ENCODE measurements around the gene TRMU. TPM values are rescaled to one million over a fixed set of nuclear protein-coding genes. Genes with fewer than 3 reads are reported as not detected.

Gene TRMU
- total RNA-seq, 1 experiment from 2014 or later: 48.8 TPM

DNA sequence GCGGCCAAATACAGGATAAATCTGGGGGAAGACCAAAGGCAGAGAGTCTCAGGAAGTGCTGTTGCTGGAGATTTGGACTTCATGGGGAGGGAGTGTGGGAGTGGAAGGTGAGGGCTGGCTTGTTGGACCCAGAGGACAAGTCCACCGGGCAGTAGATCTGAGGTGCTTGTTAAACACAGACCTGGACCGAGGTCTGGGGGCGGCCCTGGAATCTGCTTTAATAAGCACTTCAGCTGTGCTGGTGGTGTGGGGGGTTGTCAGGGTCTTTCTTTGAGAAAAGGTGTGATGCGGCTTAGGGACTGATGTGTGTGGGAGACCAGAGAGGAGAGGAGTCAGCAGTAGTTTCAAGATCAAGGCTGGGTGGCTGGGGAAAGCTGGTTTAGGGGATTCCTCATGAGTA, 4.4 kb downstream of the TRMU start:
- Histone ChIP-seq H3K9me3 (ENCODE audit: control insufficient read depth, insufficient read depth, low read depth, low read length) (no peaks in the 10 kb centered on the region), H3K27ac (ENCODE audit: low read length) (no peak overlapping the region), H3K4me3 (ENCODE audit: low read depth in 2 of 2, low read length in 2 of 2) (no peak overlapping the region), H3K4me1 (ENCODE audit: control insufficient read depth, insufficient read depth, low read length) (no peaks in the 10 kb centered on the region; the same call in 1 of the 2 replicates), H3K36me3 (ENCODE audit: control insufficient read depth, insufficient read depth, low read length) (peaks cover 7% of the 10 kb centered on the region), H3K27me3 (ENCODE audit: control insufficient read depth, insufficient read depth, low read length) (no peaks in the 10 kb centered on the region)
- POLR2A ChIA-PET: no interaction called here
- DNase-seq (ENCODE audit: low read depth, low spot score): no peak
- intact Hi-C loops (cut with micrococcal nuclease; ENCODE audit: unreplicated experiment): no loop called here
- CTCF ChIA-PET: no interaction called here
- no TSS peak for BruUV-seq (replicated peaks)
- TF ChIP-seq SIN3A (IDR thresholded peaks at IDR 0.05; ENCODE audit: borderline replicate concordance, insufficient read depth, low read depth, low read length) (no peak), POLR2AphosphoS5 (IDR thresholded peaks at IDR 0.05; ENCODE audit: low read depth, low read length) (no peak), TCF7L2 (IDR thresholded peaks at IDR 0.05; ENCODE audit: low read depth, low read length) (no peak)
- TF ChIP-seq, protein P1, sequence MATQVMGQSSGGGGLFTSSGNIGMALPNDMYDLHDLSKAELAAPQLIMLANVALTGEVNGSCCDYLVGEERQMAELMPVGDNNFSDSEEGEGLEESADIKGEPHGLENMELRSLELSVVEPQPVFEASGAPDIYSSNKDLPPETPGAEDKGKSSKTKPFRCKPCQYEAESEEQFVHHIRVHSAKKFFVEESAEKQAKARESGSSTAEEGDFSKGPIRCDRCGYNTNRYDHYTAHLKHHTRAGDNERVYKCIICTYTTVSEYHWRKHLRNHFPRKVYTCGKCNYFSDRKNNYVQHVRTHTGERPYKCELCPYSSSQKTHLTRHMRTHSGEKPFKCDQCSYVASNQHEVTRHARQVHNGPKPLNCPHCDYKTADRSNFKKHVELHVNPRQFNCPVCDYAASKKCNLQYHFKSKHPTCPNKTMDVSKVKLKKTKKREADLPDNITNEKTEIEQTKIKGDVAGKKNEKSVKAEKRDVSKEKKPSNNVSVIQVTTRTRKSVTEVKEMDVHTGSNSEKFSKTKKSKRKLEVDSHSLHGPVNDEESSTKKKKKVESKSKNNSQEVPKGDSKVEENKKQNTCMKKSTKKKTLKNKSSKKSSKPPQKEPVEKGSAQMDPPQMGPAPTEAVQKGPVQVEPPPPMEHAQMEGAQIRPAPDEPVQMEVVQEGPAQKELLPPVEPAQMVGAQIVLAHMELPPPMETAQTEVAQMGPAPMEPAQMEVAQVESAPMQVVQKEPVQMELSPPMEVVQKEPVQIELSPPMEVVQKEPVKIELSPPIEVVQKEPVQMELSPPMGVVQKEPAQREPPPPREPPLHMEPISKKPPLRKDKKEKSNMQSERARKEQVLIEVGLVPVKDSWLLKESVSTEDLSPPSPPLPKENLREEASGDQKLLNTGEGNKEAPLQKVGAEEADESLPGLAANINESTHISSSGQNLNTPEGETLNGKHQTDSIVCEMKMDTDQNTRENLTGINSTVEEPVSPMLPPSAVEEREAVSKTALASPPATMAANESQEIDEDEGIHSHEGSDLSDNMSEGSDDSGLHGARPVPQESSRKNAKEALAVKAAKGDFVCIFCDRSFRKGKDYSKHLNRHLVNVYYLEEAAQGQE (IDR thresholded peaks at IDR 0.05; ENCODE audit: insufficient read depth in 1 of 2, low read depth in 2 of 2, low read length in 1 of 2): no peak
- TF ChIP-seq, protein P2, sequence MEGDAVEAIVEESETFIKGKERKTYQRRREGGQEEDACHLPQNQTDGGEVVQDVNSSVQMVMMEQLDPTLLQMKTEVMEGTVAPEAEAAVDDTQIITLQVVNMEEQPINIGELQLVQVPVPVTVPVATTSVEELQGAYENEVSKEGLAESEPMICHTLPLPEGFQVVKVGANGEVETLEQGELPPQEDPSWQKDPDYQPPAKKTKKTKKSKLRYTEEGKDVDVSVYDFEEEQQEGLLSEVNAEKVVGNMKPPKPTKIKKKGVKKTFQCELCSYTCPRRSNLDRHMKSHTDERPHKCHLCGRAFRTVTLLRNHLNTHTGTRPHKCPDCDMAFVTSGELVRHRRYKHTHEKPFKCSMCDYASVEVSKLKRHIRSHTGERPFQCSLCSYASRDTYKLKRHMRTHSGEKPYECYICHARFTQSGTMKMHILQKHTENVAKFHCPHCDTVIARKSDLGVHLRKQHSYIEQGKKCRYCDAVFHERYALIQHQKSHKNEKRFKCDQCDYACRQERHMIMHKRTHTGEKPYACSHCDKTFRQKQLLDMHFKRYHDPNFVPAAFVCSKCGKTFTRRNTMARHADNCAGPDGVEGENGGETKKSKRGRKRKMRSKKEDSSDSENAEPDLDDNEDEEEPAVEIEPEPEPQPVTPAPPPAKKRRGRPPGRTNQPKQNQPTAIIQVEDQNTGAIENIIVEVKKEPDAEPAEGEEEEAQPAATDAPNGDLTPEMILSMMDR (IDR thresholded peaks at IDR 0.05): no peak
- in situ Hi-C loops (cut with HindIII; ENCODE audit: low pct_unique_long_range_greater_than_20kb, low sequenced_read_pairs): no loop called here
- ATAC-seq: no peak

DNA sequence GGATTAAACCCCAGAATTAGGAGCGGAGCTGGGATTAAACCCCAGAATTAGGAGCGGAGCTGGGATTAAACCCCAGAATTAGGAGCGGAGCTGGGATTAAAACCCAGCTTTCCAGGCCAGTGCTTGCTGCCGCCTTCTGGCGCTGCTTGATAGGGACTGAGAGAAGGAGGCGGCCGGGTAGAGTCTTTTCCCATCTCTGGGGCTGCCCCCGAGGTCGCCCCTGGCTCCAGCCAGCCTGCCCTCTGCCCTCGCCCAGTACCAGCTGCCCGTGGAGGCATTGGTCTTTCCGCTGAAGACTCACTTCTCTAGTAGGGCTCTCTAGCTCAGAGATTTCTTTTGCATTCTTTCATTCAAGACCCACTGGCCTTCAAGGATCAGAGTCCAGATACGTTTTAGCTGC, 5.2 kb downstream of the TRMU start:
- DNase-seq (ENCODE audit: low read depth, low spot score) (no peak), ATAC-seq (no peak)
- no TSS peak for BruUV-seq (replicated peaks)
- ChIA-PET CTCF (no interaction called here), POLR2A (interaction anchor here (0.6 kb wide), 1 partner anchor 189 kb away, joined by 7 read pairs; no protein-coding TSS in a partner anchor)
- Histone ChIP-seq H3K27me3 (ENCODE audit: control insufficient read depth, insufficient read depth, low read length) (no peaks in the 10 kb centered on the region), H3K36me3 (ENCODE audit: control insufficient read depth, insufficient read depth, low read length) (peaks cover 7% of the 10 kb centered on the region), H3K27ac (ENCODE audit: low read length) (no peak overlapping the region), H3K9me3 (ENCODE audit: control insufficient read depth, insufficient read depth, low read depth, low read length) (no peaks in the 10 kb centered on the region), H3K4me3 (ENCODE audit: low read depth in 2 of 2, low read length in 2 of 2) (no peak overlapping the region), H3K4me1 (ENCODE audit: control insufficient read depth, insufficient read depth, low read length) (no peaks in the 10 kb centered on the region; the same call in 1 of the 2 replicates)
- TF ChIP-seq, protein P1 (IDR thresholded peaks at IDR 0.05; ENCODE audit: insufficient read depth in 1 of 2, low read depth in 2 of 2, low read length in 1 of 2): no peak
- no peak for TF ChIP-seq POLR2AphosphoS5 (IDR thresholded peaks at IDR 0.05; ENCODE audit: low read depth, low read length)
- TF ChIP-seq TCF7L2 (IDR thresholded peaks at IDR 0.05; ENCODE audit: low read depth, low read length): no peak
- TF ChIP-seq SIN3A (IDR thresholded peaks at IDR 0.05; ENCODE audit: borderline replicate concordance, insufficient read depth, low read depth, low read length): no peak
- TF ChIP-seq, protein P2 (IDR thresholded peaks at IDR 0.05): no peak
- intact Hi-C loops (cut with micrococcal nuclease; ENCODE audit: unreplicated experiment) (no loop called here), in situ Hi-C loops (cut with HindIII; ENCODE audit: low pct_unique_long_range_greater_than_20kb, low sequenced_read_pairs) (no loop called here)
